ENCODE data around the gene NCS1.

DNA sequence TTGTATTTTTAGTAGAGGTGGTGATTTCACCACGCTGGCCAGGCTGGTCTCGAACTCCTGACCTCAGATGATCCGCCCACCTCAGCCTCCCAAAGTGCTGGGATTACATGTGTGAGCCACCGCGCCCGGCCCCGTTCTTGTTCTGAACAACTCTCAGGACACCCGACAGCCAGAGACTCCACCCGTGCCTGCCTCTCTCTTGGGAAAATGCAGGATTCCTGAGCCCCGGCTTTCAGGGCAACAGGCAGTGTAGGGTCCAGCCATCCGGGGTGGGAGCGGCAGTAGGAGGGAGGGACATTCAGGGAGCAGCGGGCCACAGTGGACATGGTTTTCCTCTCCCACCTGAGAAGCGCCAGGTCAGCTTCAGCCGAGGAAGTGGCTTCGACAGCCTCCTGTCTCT is 34.4 kb downstream of the NCS1 start:
- TF ChIP-seq, protein P1, sequence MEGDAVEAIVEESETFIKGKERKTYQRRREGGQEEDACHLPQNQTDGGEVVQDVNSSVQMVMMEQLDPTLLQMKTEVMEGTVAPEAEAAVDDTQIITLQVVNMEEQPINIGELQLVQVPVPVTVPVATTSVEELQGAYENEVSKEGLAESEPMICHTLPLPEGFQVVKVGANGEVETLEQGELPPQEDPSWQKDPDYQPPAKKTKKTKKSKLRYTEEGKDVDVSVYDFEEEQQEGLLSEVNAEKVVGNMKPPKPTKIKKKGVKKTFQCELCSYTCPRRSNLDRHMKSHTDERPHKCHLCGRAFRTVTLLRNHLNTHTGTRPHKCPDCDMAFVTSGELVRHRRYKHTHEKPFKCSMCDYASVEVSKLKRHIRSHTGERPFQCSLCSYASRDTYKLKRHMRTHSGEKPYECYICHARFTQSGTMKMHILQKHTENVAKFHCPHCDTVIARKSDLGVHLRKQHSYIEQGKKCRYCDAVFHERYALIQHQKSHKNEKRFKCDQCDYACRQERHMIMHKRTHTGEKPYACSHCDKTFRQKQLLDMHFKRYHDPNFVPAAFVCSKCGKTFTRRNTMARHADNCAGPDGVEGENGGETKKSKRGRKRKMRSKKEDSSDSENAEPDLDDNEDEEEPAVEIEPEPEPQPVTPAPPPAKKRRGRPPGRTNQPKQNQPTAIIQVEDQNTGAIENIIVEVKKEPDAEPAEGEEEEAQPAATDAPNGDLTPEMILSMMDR (IDR thresholded peaks at IDR 0.05 in 2 of 3, conservative IDR thresholded peaks at IDR 0.05 in 1 of 3; ENCODE audit: insufficient read depth in 2 of 3, low read depth in 1 of 3, low read length in 3 of 3) = no peak
- TF ChIP-seq, protein P2, sequence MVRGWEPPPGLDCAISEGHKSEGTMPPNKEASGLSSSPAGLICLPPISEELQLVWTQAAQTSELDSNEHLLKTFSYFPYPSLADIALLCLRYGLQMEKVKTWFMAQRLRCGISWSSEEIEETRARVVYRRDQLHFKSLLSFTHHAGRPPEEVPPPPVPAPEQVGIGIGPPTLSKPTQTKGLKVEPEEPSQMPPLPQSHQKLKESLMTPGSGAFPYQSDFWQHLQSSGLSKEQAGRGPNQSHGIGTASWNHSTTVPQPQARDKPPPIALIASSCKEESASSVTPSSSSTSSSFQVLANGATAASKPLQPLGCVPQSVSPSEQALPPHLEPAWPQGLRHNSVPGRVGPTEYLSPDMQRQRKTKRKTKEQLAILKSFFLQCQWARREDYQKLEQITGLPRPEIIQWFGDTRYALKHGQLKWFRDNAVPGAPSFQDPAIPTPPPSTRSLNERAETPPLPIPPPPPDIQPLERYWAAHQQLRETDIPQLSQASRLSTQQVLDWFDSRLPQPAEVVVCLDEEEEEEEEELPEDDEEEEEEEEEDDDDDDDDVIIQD (CRISPR knock-in tag; IDR thresholded peaks at IDR 0.05) = no peak
- TF ChIP-seq, protein P3, sequence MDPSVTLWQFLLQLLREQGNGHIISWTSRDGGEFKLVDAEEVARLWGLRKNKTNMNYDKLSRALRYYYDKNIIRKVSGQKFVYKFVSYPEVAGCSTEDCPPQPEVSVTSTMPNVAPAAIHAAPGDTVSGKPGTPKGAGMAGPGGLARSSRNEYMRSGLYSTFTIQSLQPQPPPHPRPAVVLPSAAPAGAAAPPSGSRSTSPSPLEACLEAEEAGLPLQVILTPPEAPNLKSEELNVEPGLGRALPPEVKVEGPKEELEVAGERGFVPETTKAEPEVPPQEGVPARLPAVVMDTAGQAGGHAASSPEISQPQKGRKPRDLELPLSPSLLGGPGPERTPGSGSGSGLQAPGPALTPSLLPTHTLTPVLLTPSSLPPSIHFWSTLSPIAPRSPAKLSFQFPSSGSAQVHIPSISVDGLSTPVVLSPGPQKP (CRISPR knock-in tag; IDR thresholded peaks at IDR 0.05) = no peak
- no peak for TF ChIP-seq FOXK2 (conservative IDR thresholded peaks at IDR 0.05 in 1 of 2, IDR thresholded peaks at IDR 0.05 in 1 of 2; ENCODE audit: low read depth in 2 of 2)
- TF ChIP-seq, protein P4, sequence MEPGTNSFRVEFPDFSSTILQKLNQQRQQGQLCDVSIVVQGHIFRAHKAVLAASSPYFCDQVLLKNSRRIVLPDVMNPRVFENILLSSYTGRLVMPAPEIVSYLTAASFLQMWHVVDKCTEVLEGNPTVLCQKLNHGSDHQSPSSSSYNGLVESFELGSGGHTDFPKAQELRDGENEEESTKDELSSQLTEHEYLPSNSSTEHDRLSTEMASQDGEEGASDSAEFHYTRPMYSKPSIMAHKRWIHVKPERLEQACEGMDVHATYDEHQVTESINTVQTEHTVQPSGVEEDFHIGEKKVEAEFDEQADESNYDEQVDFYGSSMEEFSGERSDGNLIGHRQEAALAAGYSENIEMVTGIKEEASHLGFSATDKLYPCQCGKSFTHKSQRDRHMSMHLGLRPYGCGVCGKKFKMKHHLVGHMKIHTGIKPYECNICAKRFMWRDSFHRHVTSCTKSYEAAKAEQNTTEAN (CRISPR knock-in tag; IDR thresholded peaks at IDR 0.05) = no peak
- TF ChIP-seq NCOR1 (IDR thresholded peaks at IDR 0.05) = no peak
- TF ChIP-seq ZNF431 (CRISPR knock-in tag; IDR thresholded peaks at IDR 0.05) = no peak
- TF ChIP-seq, protein P5, sequence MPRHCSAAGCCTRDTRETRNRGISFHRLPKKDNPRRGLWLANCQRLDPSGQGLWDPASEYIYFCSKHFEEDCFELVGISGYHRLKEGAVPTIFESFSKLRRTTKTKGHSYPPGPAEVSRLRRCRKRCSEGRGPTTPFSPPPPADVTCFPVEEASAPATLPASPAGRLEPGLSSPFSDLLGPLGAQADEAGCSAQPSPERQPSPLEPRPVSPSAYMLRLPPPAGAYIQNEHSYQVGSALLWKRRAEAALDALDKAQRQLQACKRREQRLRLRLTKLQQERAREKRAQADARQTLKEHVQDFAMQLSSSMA (CRISPR knock-in tag; IDR thresholded peaks at IDR 0.05) = no peak
- no peak for TF ChIP-seq RBFOX2 (IDR thresholded peaks at IDR 0.05; ENCODE audit: low read depth, low read length)
- no peak for TF ChIP-seq MTA3 (IDR thresholded peaks at IDR 0.05; ENCODE audit: borderline replicate concordance)
- TF ChIP-seq JUNB (CRISPR knock-in tag; conservative IDR thresholded peaks at IDR 0.05) = no peak
- no peak for TF ChIP-seq ARID2 (IDR thresholded peaks at IDR 0.05)
- TF ChIP-seq ZFX (CRISPR knock-in tag; IDR thresholded peaks at IDR 0.05) = no peak
- TF ChIP-seq ZBTB17 (CRISPR knock-in tag; IDR thresholded peaks at IDR 0.05) = no peak

All from K562 (cell line).